HepG2 (cell line): ENCODE data around the gene ACSS1. TPM values are rescaled to one million over a fixed set of nuclear protein-coding genes. Genes with fewer than 3 reads are reported as not detected.

ENCODE experiments used
- DPF2 ChIP-seq: sonication (generic); formaldehyde crosslinking; IDR thresholded peaks from 2 replicates; pipeline ENCODE4 v1.4.0; 2020; ENCODE audit warnings: mild to moderate bottlenecking, low read depth, missing genetic modification reagents, borderline replicate concordance
- ELF1 ChIP-seq: sonication (generic); formaldehyde crosslinking; IDR thresholded peaks from 2 replicates; pipeline ENCODE4 v1.4.0; 2020; ENCODE audit warnings: missing genetic modification reagents
- FOSL2 ChIP-seq: sonication (generic); formaldehyde crosslinking; IDR thresholded peaks from 2 replicates; pipeline ENCODE4 v1.4.0; 2020; ENCODE audit warnings: missing genetic modification reagents
- GATAD2A ChIP-seq: IDR thresholded peaks from 2 replicates; pipeline ENCODE4 v1.6.1; 2016
- HOXA7 ChIP-seq: sonication (generic); formaldehyde crosslinking; IDR thresholded peaks from 2 replicates; pipeline ENCODE4 v1.8.1; 2022; ENCODE audit warnings: mild to moderate bottlenecking, missing genetic modification reagents, moderate library complexity
- IKZF1 ChIP-seq: fragments of 450-650 bp; IDR thresholded peaks from 2 replicates; pipeline ENCODE4 v1.7.1; 2016
- KLF15 ChIP-seq: sonication (generic); formaldehyde crosslinking; IDR thresholded peaks from 2 replicates; pipeline ENCODE4 v1.8.1; 2023; ENCODE audit warnings: borderline replicate concordance, mild to moderate bottlenecking, inconsistent platforms, missing genetic modification reagents, mixed read lengths
- MEIS1 ChIP-seq: sonication (generic); formaldehyde crosslinking; IDR thresholded peaks from 2 replicates; pipeline ENCODE4 v1.9.0; 2021; ENCODE audit warnings: mild to moderate bottlenecking, missing genetic modification reagents, moderate library complexity, borderline replicate concordance
- MTF2 ChIP-seq: sonication (generic); formaldehyde crosslinking; IDR thresholded peaks from 2 replicates; pipeline ENCODE4 v1.5.0; 2020; ENCODE audit warnings: missing genetic modification reagents, borderline replicate concordance
- NR2F2 ChIP-seq: IDR thresholded peaks from 2 replicates; pipeline ENCODE4 v1.6.1; 2012; ENCODE audit warnings: low read depth, inconsistent platforms, borderline replicate concordance
- NR3C1 ChIP-seq: sonication (generic); formaldehyde crosslinking; IDR thresholded peaks from 2 replicates; pipeline ENCODE4 v1.4.0; 2020; ENCODE audit warnings: missing genetic modification reagents
- PITX1 ChIP-seq: sonication (generic); formaldehyde crosslinking; IDR thresholded peaks from 2 replicates; pipeline ENCODE4 v1.5.1; 2020; ENCODE audit warnings: mild to moderate bottlenecking, missing genetic modification reagents
- SIN3B ChIP-seq: fragments of 150-350 bp; IDR thresholded peaks from 2 replicates; pipeline ENCODE4 v1.6.1; 2014; ENCODE audit warnings: low read length
- SRSF9 ChIP-seq: fragments of 200-400 bp; formaldehyde crosslinking; IDR thresholded peaks from 2 replicates; pipeline ENCODE4 v1.6.1; 2018; ENCODE audit warnings: borderline replicate concordance, mild to moderate bottlenecking, low read depth, low read length; ENCODE audit not compliant: insufficient read depth, poor library complexity, severe bottlenecking
- ZC3H4 ChIP-seq: sonication (generic); formaldehyde crosslinking; IDR thresholded peaks from 2 replicates; pipeline ENCODE4 v1.4.0; 2020; ENCODE audit warnings: missing genetic modification reagents, borderline replicate concordance
- ZKSCAN8 ChIP-seq: IDR thresholded peaks from 2 replicates; pipeline ENCODE4 v1.6.1; 2016; ENCODE audit warnings: borderline replicate concordance, missing genetic modification reagents, missing compliant biosample characterization
- ZMYM4 ChIP-seq: sonication (generic); formaldehyde crosslinking; IDR thresholded peaks from 2 replicates; pipeline ENCODE4 v1.8.1; 2023; ENCODE audit warnings: mild to moderate bottlenecking, missing genetic modification reagents
- ZNF235 ChIP-seq: sonication (generic); formaldehyde crosslinking; IDR thresholded peaks from 2 replicates; pipeline ENCODE4 v1.8.1; 2023; ENCODE audit warnings: mild to moderate bottlenecking, missing genetic modification reagents, borderline replicate concordance
- ZNF282 ChIP-seq: fragments of 450-650 bp; IDR thresholded peaks from 2 replicates; pipeline ENCODE4 v1.6.1; 2018; ENCODE audit not compliant: partially characterized antibody
- ZNF543 ChIP-seq: sonication (generic); formaldehyde crosslinking; IDR thresholded peaks from 2 replicates; pipeline ENCODE4 v1.4.0; 2020; ENCODE audit warnings: mild to moderate bottlenecking, missing genetic modification reagents
- ZNF564 ChIP-seq: sonication (generic); formaldehyde crosslinking; IDR thresholded peaks from 2 replicates; pipeline ENCODE4 v1.8.1; 2023; ENCODE audit warnings: mild to moderate bottlenecking, missing genetic modification reagents
- ZNF674 ChIP-seq: sonication (generic); formaldehyde crosslinking; IDR thresholded peaks from 2 replicates; pipeline ENCODE4 v1.5.0; 2020; ENCODE audit warnings: low read depth, mild to moderate bottlenecking, missing genetic modification reagents
- polyA plus RNA-seq, 8 experiments: library from polyadenylated mRNA; depleted of rRNA in 3 of 8; stranded (reverse) in 7 of 8; unstranded in 1 of 8; fragments of >200 nt; fragmentation: Illumina TruSeq in 4 of 8; extraction: Trizol in 4 of 8; gene quantifications; 2 replicates each; pipeline versions ENCODE4 v1.2.1 to v1.2.3, GENCODE V29; 2011 to 2016; ENCODE audit warnings: low read depth in 4 of 8, missing spikeins in 1 of 8, mixed read lengths in 1 of 8; ENCODE audit not compliant: insufficient read depth in 1 of 8
- total RNA-seq, 5 experiments: library from RNA; depleted of rRNA; stranded (reverse); fragments of >200 nt; fragmentation: Illumina TruSeq; extraction: Trizol; gene quantifications; 2 replicates each; pipeline ENCODE4 v1.2.3, GENCODE V29; 2016; ENCODE audit warnings: low read depth in 1 of 5
- TF ChIP-seq, protein P1 (sequence below): sonication (generic); formaldehyde crosslinking; IDR thresholded peaks from 2 replicates; pipeline ENCODE4 v1.5.0; 2020; ENCODE audit warnings: missing genetic modification reagents
- TF ChIP-seq, protein P2 (sequence below): sonication (generic); formaldehyde crosslinking; conservative IDR thresholded peaks from 2 replicates; pipeline ENCODE4 v1.5.0; 2020; ENCODE audit warnings: missing genetic modification reagents
- TF ChIP-seq, protein P3 (sequence below): sonication (generic); formaldehyde crosslinking; IDR thresholded peaks from 2 replicates; pipeline ENCODE4 v1.8.0; 2022; ENCODE audit warnings: low read depth, missing genetic modification reagents
- TF ChIP-seq, protein P4 (sequence below): sonication (generic); formaldehyde crosslinking; IDR thresholded peaks from 2 replicates; pipeline ENCODE4 v1.4.0; 2020; ENCODE audit warnings: missing genetic modification reagents

The ACSS1 gene
- total and polyA plus RNA-seq, 2 of the 13 experiments (the other 11 are each of a cell fraction or from before 2014, with no cell fraction given): 15.2 to 41.6 TPM

- peak; percentile 23; the same call in 1 of the 2 replicates for TF ChIP-seq DPF2 (CRISPR knock-in tag)
- TF ChIP-seq MEIS1 (CRISPR knock-in tag): no peak
- TF ChIP-seq ZNF674 (CRISPR knock-in tag): no peak
- peak; percentile 44; the same call in 1 of the 2 replicates for TF ChIP-seq GATAD2A
- no peak for TF ChIP-seq HOXA7 (CRISPR knock-in tag)
- no peak for TF ChIP-seq ZMYM4 (CRISPR knock-in tag)
- TF ChIP-seq ZNF564 (CRISPR knock-in tag): no peak
- TF ChIP-seq MTF2 (CRISPR knock-in tag): no peak
- TF ChIP-seq, protein P1, sequence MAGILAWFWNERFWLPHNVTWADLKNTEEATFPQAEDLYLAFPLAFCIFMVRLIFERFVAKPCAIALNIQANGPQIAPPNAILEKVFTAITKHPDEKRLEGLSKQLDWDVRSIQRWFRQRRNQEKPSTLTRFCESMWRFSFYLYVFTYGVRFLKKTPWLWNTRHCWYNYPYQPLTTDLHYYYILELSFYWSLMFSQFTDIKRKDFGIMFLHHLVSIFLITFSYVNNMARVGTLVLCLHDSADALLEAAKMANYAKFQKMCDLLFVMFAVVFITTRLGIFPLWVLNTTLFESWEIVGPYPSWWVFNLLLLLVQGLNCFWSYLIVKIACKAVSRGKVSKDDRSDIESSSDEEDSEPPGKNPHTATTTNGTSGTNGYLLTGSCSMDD: no peak
- peak; percentile 59; the same call in 1 of the 2 replicates for TF ChIP-seq NR2F2
- TF ChIP-seq, protein P2, sequence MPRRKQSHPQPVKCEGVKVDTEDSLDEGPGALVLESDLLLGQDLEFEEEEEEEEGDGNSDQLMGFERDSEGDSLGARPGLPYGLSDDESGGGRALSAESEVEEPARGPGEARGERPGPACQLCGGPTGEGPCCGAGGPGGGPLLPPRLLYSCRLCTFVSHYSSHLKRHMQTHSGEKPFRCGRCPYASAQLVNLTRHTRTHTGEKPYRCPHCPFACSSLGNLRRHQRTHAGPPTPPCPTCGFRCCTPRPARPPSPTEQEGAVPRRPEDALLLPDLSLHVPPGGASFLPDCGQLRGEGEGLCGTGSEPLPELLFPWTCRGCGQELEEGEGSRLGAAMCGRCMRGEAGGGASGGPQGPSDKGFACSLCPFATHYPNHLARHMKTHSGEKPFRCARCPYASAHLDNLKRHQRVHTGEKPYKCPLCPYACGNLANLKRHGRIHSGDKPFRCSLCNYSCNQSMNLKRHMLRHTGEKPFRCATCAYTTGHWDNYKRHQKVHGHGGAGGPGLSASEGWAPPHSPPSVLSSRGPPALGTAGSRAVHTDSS (CRISPR knock-in tag): no peak
- TF ChIP-seq ZKSCAN8 (CRISPR knock-in tag): no peak
- TF ChIP-seq, protein P3, sequence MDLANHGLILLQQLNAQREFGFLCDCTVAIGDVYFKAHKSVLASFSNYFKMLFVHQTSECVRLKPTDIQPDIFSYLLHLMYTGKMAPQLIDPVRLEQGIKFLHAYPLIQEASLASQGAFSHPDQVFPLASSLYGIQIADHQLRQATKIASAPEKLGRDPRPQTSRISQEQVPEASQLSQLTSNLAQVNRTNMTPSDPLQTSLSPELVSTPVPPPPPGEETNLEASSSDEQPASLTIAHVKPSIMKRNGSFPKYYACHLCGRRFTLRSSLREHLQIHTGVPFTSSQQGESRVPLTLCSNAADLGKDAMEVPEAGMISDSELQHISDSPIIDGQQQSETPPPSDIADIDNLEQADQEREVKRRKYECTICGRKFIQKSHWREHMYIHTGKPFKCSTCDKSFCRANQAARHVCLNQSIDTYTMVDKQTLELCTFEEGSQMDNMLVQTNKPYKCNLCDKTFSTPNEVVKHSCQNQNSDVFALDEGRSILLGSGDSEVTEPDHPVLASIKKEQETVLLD (CRISPR knock-in tag): no peak
- TF ChIP-seq ZNF282: no peak
- TF ChIP-seq FOSL2 (CRISPR knock-in tag): peak; percentile 71
- no peak for TF ChIP-seq SRSF9
- no peak; the same call in 1 of the 2 replicates for TF ChIP-seq ELF1 (CRISPR knock-in tag)
- TF ChIP-seq ZNF543 (CRISPR knock-in tag): no peak
- no peak for TF ChIP-seq SIN3B
- no peak for TF ChIP-seq IKZF1
- no peak for TF ChIP-seq KLF15 (CRISPR knock-in tag)
- no peak for TF ChIP-seq ZC3H4
- TF ChIP-seq PITX1 (CRISPR knock-in tag): no peak
- TF ChIP-seq NR3C1 (CRISPR knock-in tag): no peak
- 0 out of 2 replicates have a peak, but pooled peaks have one; percentile 19 for TF ChIP-seq ZNF235 (CRISPR knock-in tag)
- TF ChIP-seq, protein P4, sequence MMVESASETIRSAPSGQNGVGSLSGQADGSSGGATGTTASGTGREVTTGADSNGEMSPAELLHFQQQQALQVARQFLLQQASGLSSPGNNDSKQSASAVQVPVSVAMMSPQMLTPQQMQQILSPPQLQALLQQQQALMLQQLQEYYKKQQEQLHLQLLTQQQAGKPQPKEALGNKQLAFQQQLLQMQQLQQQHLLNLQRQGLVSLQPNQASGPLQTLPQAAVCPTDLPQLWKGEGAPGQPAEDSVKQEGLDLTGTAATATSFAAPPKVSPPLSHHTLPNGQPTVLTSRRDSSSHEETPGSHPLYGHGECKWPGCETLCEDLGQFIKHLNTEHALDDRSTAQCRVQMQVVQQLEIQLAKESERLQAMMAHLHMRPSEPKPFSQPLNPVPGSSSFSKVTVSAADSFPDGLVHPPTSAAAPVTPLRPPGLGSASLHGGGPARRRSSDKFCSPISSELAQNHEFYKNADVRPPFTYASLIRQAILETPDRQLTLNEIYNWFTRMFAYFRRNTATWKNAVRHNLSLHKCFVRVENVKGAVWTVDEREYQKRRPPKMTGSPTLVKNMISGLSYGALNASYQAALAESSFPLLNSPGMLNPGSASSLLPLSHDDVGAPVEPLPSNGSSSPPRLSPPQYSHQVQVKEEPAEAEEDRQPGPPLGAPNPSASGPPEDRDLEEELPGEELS (CRISPR knock-in tag): peak; percentile 32; the same call in 1 of the 2 replicates
These were observed 2.0 kb downstream of the ACSS1 start (continued) for GRCh38 chr20:25055711-25056495.
